HG03159 (cell line): ENCODE data around the gene NHERF2.
"Not testable (repeated sequence)": the region's sequence is repeated elsewhere in the genome, so short reads cannot be mapped to it uniquely, and the experiment has no call there.

Experiments
- ATAC-seq: cut with Tn5 transposase; IDR thresholded peaks from one replicate; pipeline ENCODE4 v1.9.1; 2021; ENCODE audit warnings: mild to moderate bottlenecking, moderate library complexity; ENCODE audit not compliant: unreplicated experiment

NHERF2 gene

GRCh38 chr16:2025878-2026460 is 733 bp upstream of the NHERF2 start:
- no peak for ATAC-seq

DNA sequence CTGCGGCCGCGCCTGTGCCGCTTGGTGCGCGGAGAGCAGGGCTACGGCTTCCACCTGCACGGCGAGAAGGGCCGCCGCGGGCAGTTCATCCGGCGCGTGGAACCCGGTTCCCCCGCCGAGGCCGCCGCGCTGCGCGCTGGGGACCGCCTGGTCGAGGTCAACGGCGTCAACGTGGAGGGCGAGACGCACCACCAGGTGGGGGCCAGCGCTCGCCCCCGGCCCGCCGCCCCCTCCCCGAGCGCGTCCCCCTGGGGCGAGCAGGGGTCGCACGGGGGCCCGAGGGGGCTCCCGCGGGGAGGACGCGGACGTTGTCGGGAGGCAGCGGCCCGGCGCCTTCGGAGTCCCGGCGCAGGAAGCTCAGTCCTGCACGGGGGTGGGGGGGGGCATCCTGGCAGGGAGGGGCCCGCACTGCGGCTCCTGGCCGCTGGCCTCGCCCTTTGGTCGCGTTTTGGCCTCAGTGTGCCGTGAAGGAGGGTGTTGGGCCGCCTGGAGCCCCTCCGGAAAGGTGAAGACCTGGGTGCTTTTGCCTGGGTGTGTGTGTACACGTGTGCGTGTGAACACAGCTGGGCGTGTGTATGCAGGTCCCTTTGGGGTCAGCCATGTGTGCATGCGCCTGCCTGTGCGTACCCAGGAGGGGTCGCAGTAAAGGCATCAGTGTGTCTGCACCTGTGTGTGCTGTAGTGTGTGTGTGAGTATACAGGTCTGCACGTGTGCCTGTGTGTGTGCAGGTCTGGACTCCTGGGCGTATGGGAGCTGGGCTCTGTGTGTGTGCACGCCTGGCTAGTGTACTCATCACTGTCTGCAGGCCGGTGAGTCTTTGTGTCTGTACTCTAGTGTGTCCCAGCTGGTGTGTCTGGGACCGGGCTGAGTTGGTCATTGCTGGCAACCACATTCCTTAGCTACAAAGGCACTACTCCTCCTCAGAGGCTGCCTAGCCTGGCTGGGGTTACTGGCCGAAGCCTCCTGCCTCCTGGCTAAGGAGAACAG is 615 bp downstream of the NHERF2 start:
- no peak for ATAC-seq

GRCh38 chr16:2028146-2028545 is 1.4 kb downstream of the NHERF2 start:
- ATAC-seq = no peak

DNA sequence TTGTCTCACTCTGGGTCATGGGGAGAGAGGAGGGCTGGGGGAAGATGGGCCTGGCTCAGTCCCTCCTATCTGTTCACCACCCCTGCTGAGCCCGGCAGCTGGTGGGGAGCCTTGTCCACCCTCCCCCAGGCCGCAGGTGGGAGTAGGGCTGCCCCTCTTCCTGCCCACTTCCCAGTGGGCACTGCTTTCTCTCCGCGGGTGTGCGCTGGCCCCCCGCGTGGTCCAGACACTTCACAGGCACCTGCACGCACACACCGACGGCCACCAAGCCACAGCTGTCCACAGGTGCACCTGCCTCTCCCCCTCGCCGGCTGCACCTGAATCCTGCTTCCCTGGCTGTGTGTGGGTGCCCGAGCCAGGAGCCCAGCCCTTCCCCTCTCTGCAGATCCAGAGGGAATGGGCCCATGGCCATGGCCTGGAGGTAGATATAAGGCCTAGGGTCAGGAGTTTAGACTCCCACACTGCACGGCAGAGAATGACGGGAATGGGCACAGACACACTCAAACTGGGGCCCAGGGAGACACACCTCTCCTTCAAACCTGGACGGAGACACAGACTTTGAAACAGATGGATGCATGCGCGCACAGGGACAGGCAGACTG is 2.0 kb downstream of the NHERF2 start:
- ATAC-seq = no peak

- ATAC-seq = no peak
Measured at GRCh38 chr16:2029350-2029749, 2.6 kb downstream of the NHERF2 start.

DNA sequence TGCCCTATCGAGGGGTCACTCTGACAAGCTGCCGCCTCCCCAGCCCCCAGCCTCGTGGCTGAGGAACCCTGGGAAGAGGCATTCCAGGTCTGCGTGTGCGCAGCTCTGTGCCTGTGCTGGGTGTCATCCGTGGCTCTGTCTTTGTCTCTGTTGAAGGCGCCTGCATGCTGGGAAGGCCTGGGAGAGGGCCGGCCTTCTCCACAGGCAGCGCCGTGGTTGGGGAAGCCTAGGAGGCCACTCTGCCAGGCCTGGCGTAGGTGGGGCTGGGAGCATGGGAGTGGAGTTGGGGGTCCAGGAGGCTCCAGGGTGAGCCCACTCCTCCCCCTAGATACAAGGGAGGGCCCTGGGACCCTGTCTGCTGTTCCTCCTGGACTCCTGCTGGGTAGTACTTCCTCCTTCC is 3.3 kb downstream of the NHERF2 start:
- ATAC-seq = no peak

GRCh38 chr16:2031081-2031577 is 4.4 kb downstream of the NHERF2 start:
- ATAC-seq = no peak

- ATAC-seq = no peak
Measured at GRCh38 chr16:2032285-2033056, 5.8 kb downstream of the NHERF2 start.

- no peak for ATAC-seq
Measured at GRCh38 chr16:2033057-2033908, 6.6 kb downstream of the NHERF2 start.

DNA sequence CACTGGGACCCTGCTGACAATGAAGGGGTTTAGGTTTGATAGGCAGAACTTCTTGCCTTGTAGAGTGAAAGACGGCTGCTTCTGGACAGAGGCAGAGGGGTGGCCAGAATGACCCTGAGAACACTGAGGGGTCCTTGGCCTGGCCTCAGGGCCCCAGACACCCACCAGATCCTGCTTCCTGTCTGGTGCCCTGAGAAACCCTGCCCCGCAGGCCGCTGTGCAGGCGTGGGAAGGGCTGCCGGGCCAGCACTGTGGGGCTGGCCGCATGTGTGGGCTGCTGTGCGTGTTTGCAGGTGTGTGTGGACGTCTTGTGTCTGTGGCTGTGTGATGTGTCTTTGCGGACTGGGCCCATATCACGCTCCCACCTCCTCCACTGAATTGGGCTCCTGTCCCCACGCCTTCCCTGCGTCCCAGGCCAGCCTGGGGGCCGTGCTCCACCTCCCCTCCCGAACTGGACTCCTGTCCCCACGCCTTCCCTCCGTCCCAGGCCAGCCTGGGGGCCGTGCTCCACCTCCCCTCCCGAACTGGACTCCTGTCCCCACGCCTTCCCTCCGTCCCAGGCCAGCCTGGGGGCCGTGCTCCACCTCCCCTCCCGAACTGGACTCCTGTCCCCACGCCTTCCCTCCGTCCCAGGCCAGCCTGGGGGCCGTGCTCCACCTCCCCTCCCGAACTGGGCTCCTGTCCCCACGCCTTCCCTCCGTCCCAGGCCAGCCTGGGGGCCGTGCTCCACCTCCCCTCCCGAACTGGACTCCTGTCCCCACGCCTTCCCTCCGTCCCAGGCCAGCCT is 7.4 kb downstream of the NHERF2 start:
- ATAC-seq = not testable (repeated sequence)

DNA sequence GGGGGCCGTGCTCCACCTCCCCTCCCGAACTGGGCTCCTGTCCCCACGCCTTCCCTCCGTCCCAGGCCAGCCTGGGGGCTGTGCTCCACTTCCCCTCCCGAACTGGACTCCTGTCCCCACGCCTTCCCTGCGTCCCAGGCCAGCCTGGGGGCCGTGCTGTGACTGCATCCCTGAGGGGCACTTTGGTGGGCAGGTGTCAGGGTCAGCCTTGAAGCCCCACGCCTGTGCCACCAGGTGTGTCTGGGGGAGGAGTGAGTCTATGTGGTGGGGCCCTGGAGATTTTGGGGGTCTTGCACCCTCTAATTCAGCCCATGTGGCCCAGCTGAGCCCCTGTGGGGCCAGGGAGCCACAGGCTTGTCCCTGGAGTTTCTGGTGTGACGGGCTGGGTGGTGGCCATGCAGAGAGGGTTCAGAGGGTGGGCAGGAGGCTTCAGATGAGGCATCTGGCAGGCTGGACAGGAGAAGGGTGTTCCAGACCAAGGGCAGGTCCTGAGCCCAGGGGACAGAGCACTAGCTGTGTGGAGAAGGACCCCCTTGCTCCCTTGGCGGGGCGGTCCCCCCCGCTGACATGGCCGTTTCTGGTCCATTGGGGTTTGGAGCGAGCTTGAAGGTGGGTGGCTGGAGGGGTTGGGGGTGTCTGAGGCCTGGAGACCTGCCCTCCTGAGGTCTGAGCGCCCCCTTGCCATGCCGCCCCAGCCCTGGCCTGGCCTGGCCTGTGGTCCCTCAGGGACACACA is 8.2 kb downstream of the NHERF2 start:
- ATAC-seq = no peak

- no peak for ATAC-seq
Measured at GRCh38 chr16:2035431-2036199, 8.9 kb downstream of the NHERF2 start.

GRCh38 chr16:2036200-2036966 is 9.7 kb downstream of the NHERF2 start:
- ATAC-seq = no peak

- no peak for ATAC-seq
Measured at GRCh38 chr16:2037115-2037514, 10.4 kb downstream of the NHERF2 start.

GRCh38 chr16:2037647-2038381 is 11.1 kb downstream of the NHERF2 start:
- no peak for ATAC-seq
